B cell (primary cell): ENCODE data around the gene CWC25. TPM values are rescaled to one million over a fixed set of nuclear protein-coding genes. Genes with fewer than 3 reads are reported as not detected.

Experiments used
- ATAC-seq: fragments of 200-7000 bp; cut with Tn5 transposase; one replicate; pipeline ENCODE4 v1.10.0; 2021; ENCODE audit warnings: low read depth, mild to moderate bottlenecking, moderate number of reproducible peaks, moderate library complexity
- CTCF ChIA-PET: fragments of 350-600 bp; sonication (Branson Sonifier 250); formaldehyde crosslinking; loops from one replicate; lab custom pipeline; 2021; ENCODE audit warnings: antibody characterized with exemption, inconsistent platforms; lab: Charles Lee
- POLR2A ChIA-PET: fragments of 350-600 bp; sonication (Branson Sonifier 250); formaldehyde crosslinking; loops from one replicate; lab custom pipeline; 2021; ENCODE audit warnings: antibody characterized with exemption; lab: Charles Lee
- DNase-seq: peaks from one replicate; pipeline ENCODE4 v3.0.0; 2013
- H2AFZ ChIP-seq: 2 replicates; pipeline ENCODE4 v1.6.1; 2012; ENCODE audit warnings: mild to moderate bottlenecking, low read depth, low read length; ENCODE audit not compliant: insufficient read depth, poor library complexity, severe bottlenecking
- H3K27ac ChIP-seq, 2 donors: 1 replicate in 1 of 2; 2 replicates in 1 of 2; pipeline ENCODE4 v1.5.1; 2012 to 2013; ENCODE audit warnings: low read length in 2 of 2, mild to moderate bottlenecking in 2 of 2, moderate library complexity in 1 of 2
- H3K27me3 ChIP-seq, 4 experiments: fragments of 200-600 bp in 1 of 4; sonication (generic) in 1 of 4; replicated peaks in 1 of 4; 1 replicate in 2 of 4; 2 replicates in 2 of 4; pipeline versions ENCODE4 v1.6.1 to v1.7.0; 2013 to 2016; ENCODE audit warnings: low read length in 3 of 4, mild to moderate bottlenecking in 2 of 4, mixed read lengths in 1 of 4, moderate library complexity in 1 of 4; ENCODE audit not compliant: insufficient read depth in 4 of 4, control insufficient read depth in 3 of 4; ENCODE audit errors: control extremely low read depth in 1 of 4
- H3K36me3 ChIP-seq, 2 experiments: replicated peaks in 1 of 2; 1 replicate in 1 of 2; 2 replicates in 1 of 2; pipeline versions ENCODE4 v1.6.1 to v1.7.1; 2013; ENCODE audit warnings: low read length in 1 of 2; ENCODE audit not compliant: insufficient read depth in 2 of 2, control insufficient read depth in 1 of 2; ENCODE audit errors: control extremely low read depth in 1 of 2, extremely low read depth in 1 of 2
- H3K4me1 ChIP-seq, 2 donors: fragments of 200-600 bp in 1 of 2; sonication (generic) in 1 of 2; 1 replicate in 1 of 2; 2 replicates in 1 of 2; pipeline versions ENCODE4 v1.5.1 to v1.6.1; 2013 to 2017; ENCODE audit warnings: low read length in 2 of 2; ENCODE audit not compliant: control insufficient read depth in 2 of 2, insufficient read depth in 2 of 2
- H3K4me2 ChIP-seq: replicated peaks from 2 replicates; pipeline ENCODE3; 2012; ENCODE audit warnings: mild to moderate bottlenecking, low read depth, low read length; ENCODE audit not compliant: poor library complexity, severe bottlenecking
- H3K4me3 ChIP-seq, 5 experiments: fragments of 200-600 bp in 1 of 5; sonication (generic) in 1 of 5; 1 replicate in 3 of 5; 2 replicates in 2 of 5; pipeline versions ENCODE4 v1.5.1 to v1.7.0; 2011 to 2016; ENCODE audit warnings: low read length in 4 of 5, mild to moderate bottlenecking in 4 of 5, low read depth in 2 of 5, control low read depth in 1 of 5, moderate library complexity in 1 of 5; ENCODE audit not compliant: insufficient read depth in 1 of 5; ENCODE audit errors: control extremely low read depth in 1 of 5, extremely low read depth in 1 of 5
- H3K79me2 ChIP-seq: fragments of 200-600 bp; sonication (generic); one replicate; pipeline ENCODE4 v1.6.0; 2016; ENCODE audit warnings: low read length; ENCODE audit not compliant: control insufficient read depth, insufficient read depth
- H3K9ac ChIP-seq: fragments of 200-600 bp; sonication (generic); 2 replicates; pipeline ENCODE4 v1.6.1; 2017; ENCODE audit warnings: mild to moderate bottlenecking, low read length, moderate library complexity
- H3K9me3 ChIP-seq, 3 donors: one replicate each; pipeline versions ENCODE4 v1.6.1 to v1.7.1; 2013; ENCODE audit warnings: low read length in 2 of 3; ENCODE audit not compliant: control insufficient read depth in 2 of 3, insufficient read depth in 1 of 3; ENCODE audit errors: control extremely low read depth in 1 of 3
- H4K20me1 ChIP-seq: 2 replicates; pipeline ENCODE4 v1.6.0; 2012; ENCODE audit warnings: mild to moderate bottlenecking, low read length; ENCODE audit not compliant: insufficient read depth, control insufficient read depth, poor library complexity, severe bottlenecking
- H3K27ac Mint-ChIP-seq: one replicate; pipeline ENCODE4 v1.8.0; 2021; ENCODE audit warnings: mixed read lengths
- H3K27me3 Mint-ChIP-seq: one replicate; pipeline ENCODE4 v1.8.0; 2021; ENCODE audit warnings: mixed read lengths
- H3K4me1 Mint-ChIP-seq: one replicate; pipeline ENCODE4 v1.8.0; 2021; ENCODE audit warnings: mixed read lengths
- H3K4me3 Mint-ChIP-seq: one replicate; pipeline ENCODE4 v1.8.0; 2021; ENCODE audit warnings: mixed read lengths
- H3K9me3 Mint-ChIP-seq: one replicate; pipeline ENCODE4 v1.8.0; 2022; ENCODE audit warnings: mixed read lengths; ENCODE audit not compliant: insufficient read depth
- EZH2 ChIP-seq: IDR thresholded peaks from 2 replicates; pipeline ENCODE4 v1.6.1; 2012; ENCODE audit warnings: borderline replicate concordance, low read depth, mild to moderate bottlenecking, moderate library complexity, low read length; ENCODE audit not compliant: insufficient read depth, poor library complexity, severe bottlenecking
- WGBS: methylation state at CpG from one replicate; pipeline ENCODE4 v1.1.5; 2013; ENCODE audit warnings: missing lambda C conversion rate; ENCODE audit not compliant: insufficient coverage; 5-methylcytosine and 5-hydroxymethylcytosine counted together
- intact Hi-C: fragments of 100-400 bp; cut with micrococcal nuclease; formaldehyde crosslinking; loops from one replicate; pipeline ENCODE4 v1.10.0; 2022
- polyA plus RNA-seq: library from polyadenylated mRNA; depleted of rRNA; stranded (reverse); fragments of >200 nt; gene quantifications from 2 replicates; pipeline ENCODE4 v1.2.3, GENCODE V29; 2012
- total RNA-seq, 2 donors: library from RNA; stranded (reverse); fragments of 120-200 nt in 1 of 2; gene quantifications; 1 replicate in 1 of 2; 2 replicates in 1 of 2; pipeline versions ENCODE4 v1.2.3 to v1.2.4, GENCODE V29; 2013 to 2022
- TF ChIP-seq, protein P1 (sequence below): fragments of 200-600 bp; IDR thresholded peaks from one replicate; pipeline ENCODE4 v1.8.0; 2022; ENCODE audit warnings: antibody characterized with exemption, mild to moderate bottlenecking

Gene CWC25
- total and polyA plus RNA-seq, 2 donors (not counting 1 experiment from before 2014, with no cell fraction given), result 39.3 to 40.8 TPM

- ATAC-seq (no peak), DNase-seq (no peak)
- Mint-ChIP-seq H3K4me1 (peaks cover 34% of the 10 kb centered on the region), H3K4me3 (peak overlapping the region; percentile 76), H3K27ac (peak overlapping the region; percentile 81), H3K9me3 (no peaks in the 10 kb centered on the region), H3K27me3 (no peaks in the 10 kb centered on the region)
- H3K27me3 ChIP-seq, result no peaks in the 10 kb centered on the region
- no peak for TF ChIP-seq EZH2
- peaks cover 0 to 36% of the 10 kb centered on the region in 2 experiments for H3K36me3 ChIP-seq
- POLR2A ChIA-PET, result interaction anchor here (1.3 kb wide), 1 partner anchor 70 kb away, joined by 3 read pairs; the partner anchor contains the start of gene LASP1
- peak overlapping the region; percentile 7 to 88 (median 75) for H3K4me3 ChIP-seq
- peaks cover 0 to 2% (median 0%) of the 10 kb centered on the region in 3 donors for H3K9me3 ChIP-seq
- peaks cover 23% of the 10 kb centered on the region for H4K20me1 ChIP-seq
- intact Hi-C loops, result loop anchor here (1.0 to 2.0 kb wide), 3 partner anchors 25 to 97 kb away; partner anchors contain the start of genes CWC25 and PSMB3
- peak overlapping the region; percentile 70 for H3K4me2 ChIP-seq
- 27% methylated on average over 8 of the region's 14 CpGs for WGBS
- peaks cover 39% of the 10 kb centered on the region for H3K79me2 ChIP-seq
- peaks cover 17 to 25% of the 10 kb centered on the region in 2 donors for H3K4me1 ChIP-seq
- peak overlapping the region; percentile 88 for H2AFZ ChIP-seq
- H3K27ac ChIP-seq, result peak overlapping the region; percentile 72 to 79
- CTCF ChIA-PET, result interaction anchor here (1.3 kb wide), 1 partner anchor 71 kb away, joined by 3 read pairs; no protein-coding TSS in a partner anchor
- H3K9ac ChIP-seq, result peak overlapping the region; percentile 91
These were observed 24.8 kb downstream of the CWC25 start for GRCh38 chr17:38800237-38800760.

GRCh38 chr17:38799501-38800236 lies 25.5 kb downstream of the CWC25 start, which contains the start of gene PIP4K2B:
PIP4K2B (minus strand) TSS chr17:38799556; CDS start chr17:38799424, 132 bp downstream.
- peak within 1 kb of the TSS; percentile 92 for H2AFZ ChIP-seq
- H4K20me1 ChIP-seq, result peaks cover 23% of the 10 kb centered on the region
- H3K9me3 Mint-ChIP-seq, result no peaks in the 10 kb centered on the region
- peak within 1 kb of the TSS; percentile 96 for H3K27ac Mint-ChIP-seq
- H3K9me3 ChIP-seq, result peaks cover 0 to 2% (median 0%) of the 10 kb centered on the region in 3 donors
- H3K79me2 ChIP-seq, result peaks cover 46% of the 10 kb centered on the region
- peak within 1 kb of the TSS; percentile 64 to 88 (median 75) for H3K4me3 ChIP-seq
- peak within 1 kb of the TSS; percentile 91 for H3K9ac ChIP-seq
- H3K27me3 ChIP-seq, result no peaks in the 10 kb centered on the region
- TF ChIP-seq EZH2, result no peak
- TF ChIP-seq, protein P1, sequence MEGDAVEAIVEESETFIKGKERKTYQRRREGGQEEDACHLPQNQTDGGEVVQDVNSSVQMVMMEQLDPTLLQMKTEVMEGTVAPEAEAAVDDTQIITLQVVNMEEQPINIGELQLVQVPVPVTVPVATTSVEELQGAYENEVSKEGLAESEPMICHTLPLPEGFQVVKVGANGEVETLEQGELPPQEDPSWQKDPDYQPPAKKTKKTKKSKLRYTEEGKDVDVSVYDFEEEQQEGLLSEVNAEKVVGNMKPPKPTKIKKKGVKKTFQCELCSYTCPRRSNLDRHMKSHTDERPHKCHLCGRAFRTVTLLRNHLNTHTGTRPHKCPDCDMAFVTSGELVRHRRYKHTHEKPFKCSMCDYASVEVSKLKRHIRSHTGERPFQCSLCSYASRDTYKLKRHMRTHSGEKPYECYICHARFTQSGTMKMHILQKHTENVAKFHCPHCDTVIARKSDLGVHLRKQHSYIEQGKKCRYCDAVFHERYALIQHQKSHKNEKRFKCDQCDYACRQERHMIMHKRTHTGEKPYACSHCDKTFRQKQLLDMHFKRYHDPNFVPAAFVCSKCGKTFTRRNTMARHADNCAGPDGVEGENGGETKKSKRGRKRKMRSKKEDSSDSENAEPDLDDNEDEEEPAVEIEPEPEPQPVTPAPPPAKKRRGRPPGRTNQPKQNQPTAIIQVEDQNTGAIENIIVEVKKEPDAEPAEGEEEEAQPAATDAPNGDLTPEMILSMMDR, result no peak
- CTCF ChIA-PET, result interaction anchor here (0.6 to 1.3 kb wide), 3 partner anchors 72 to 353 kb away, joined by 3 read pairs; no protein-coding TSS in a partner anchor
- DNase-seq (peak; percentile 94), ATAC-seq (peak; percentile 84)
- peaks cover 0 to 32% of the 10 kb centered on the region in 2 experiments for H3K36me3 ChIP-seq
- under 1% methylated on average over 59 of the region's 76 CpGs for WGBS
- H3K4me2 ChIP-seq, result peak within 1 kb of the TSS; percentile 88
- H3K27me3 Mint-ChIP-seq, result no peaks in the 10 kb centered on the region
- POLR2A ChIA-PET, result interaction anchor here (0.8 to 1.3 kb wide), 6 partner anchors 24 to 354 kb away, joined by 3 to 6 read pairs (median 4); partner anchors contain the start of genes LASP1, PSMB3 and RPL23
- intact Hi-C loops, result loop anchor here (1.0 to 2.0 kb wide), 5 partner anchors 26 to 97 kb away; partner anchors contain the start of genes CWC25, PSMB3 and RPL23
- peaks cover 17 to 25% of the 10 kb centered on the region in 2 donors for H3K4me1 ChIP-seq
- H3K4me1 Mint-ChIP-seq, result peaks cover 34% of the 10 kb centered on the region
- peak within 1 kb of the TSS; percentile 99 for H3K4me3 Mint-ChIP-seq
- peak within 1 kb of the TSS; percentile 72 to 79 for H3K27ac ChIP-seq
